Chondrocyte (in vitro differentiated cells): Measurements from ENCODE around the gene HHEX. TPM values are rescaled to one million over a fixed set of nuclear protein-coding genes. Genes with fewer than 3 reads are reported as not detected.

Experiments used
- DNase-seq: peaks from one replicate; pipeline ENCODE4 v3.0.0; 2021; ENCODE audit warnings: mixed read lengths, low spot score
- H3K27ac Mint-ChIP-seq: one replicate; pipeline ENCODE4 v1.8.0; 2021; ENCODE audit warnings: mild to moderate bottlenecking, moderate library complexity, mixed read lengths; ENCODE audit not compliant: unreplicated experiment
- H3K27me3 Mint-ChIP-seq: 2 replicates; pipeline ENCODE4 v1.8.0; 2021; ENCODE audit warnings: low read depth, mixed read lengths
- H3K36me3 Mint-ChIP-seq: 2 replicates; pipeline ENCODE4 v1.8.0; 2021; ENCODE audit warnings: low read depth, mixed read lengths
- H3K4me1 Mint-ChIP-seq: 2 replicates; pipeline ENCODE4 v1.8.0; 2021; ENCODE audit warnings: low read depth, mild to moderate bottlenecking, mixed read lengths
- H3K4me3 Mint-ChIP-seq: one replicate; pipeline ENCODE4 v1.8.0; 2021; ENCODE audit warnings: mild to moderate bottlenecking, moderate library complexity, mixed read lengths; ENCODE audit not compliant: unreplicated experiment
- H3K9me3 Mint-ChIP-seq: 2 replicates; pipeline ENCODE4 v1.8.0; 2021; ENCODE audit warnings: low read depth, mixed read lengths
- total RNA-seq: library from RNA; stranded (reverse); gene quantifications from 3 replicates; pipeline ENCODE4 v1.2.1, GENCODE V29; 2021
- TF ChIP-seq, protein P1 (sequence below): fragments of 200-600 bp; sonication (generic); IDR thresholded peaks from 2 replicates; pipeline ENCODE4 v1.5.0; 2021; ENCODE audit warnings: antibody characterized with exemption, mild to moderate bottlenecking, moderate library complexity

The HHEX gene
- total RNA-seq, 1 donor from 2014 or later, result 0.80 TPM

DNA sequence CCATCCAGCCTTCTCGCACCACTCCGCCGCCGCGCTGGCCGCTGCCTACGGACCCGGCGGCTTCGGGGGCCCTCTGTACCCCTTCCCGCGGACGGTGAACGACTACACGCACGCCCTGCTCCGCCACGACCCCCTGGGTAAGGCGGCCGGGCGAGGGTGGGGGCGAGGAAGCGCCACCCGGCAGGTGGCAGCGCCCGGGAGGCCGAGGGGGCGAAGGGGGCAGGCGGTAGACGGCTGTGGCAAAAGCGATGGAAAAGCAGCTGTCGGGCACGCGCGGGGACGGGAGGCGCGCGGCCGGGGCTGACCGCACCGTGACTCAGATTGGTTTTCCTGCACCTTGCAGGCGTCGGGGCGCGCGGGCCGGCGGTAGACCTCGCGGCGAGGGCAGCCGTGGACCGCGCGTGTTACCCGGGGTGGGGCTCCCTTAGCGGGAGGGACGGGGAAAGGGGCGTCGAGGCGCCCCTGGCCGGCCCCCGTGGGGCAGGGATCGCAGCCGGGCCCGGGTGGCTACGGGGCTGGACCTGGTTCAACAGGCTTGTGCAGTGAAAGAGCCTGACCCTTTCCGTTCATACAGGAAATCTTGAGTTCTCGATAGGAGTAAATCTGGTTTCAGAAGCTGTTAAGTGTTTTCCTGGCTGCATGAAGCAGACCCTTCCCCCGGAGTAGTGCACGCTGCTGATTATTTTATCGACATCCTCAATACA lies 608 bp downstream of the HHEX start:
- Mint-ChIP-seq H3K27me3 (peaks cover 14% of the 10 kb centered on the region), H3K4me3 (peak overlapping the region; percentile 64), H3K36me3 (peaks cover 4% of the 10 kb centered on the region), H3K9me3 (peaks cover 11% of the 10 kb centered on the region), H3K4me1 (peaks cover 10% of the 10 kb centered on the region), H3K27ac (no peak overlapping the region)
- TF ChIP-seq, protein P1, sequence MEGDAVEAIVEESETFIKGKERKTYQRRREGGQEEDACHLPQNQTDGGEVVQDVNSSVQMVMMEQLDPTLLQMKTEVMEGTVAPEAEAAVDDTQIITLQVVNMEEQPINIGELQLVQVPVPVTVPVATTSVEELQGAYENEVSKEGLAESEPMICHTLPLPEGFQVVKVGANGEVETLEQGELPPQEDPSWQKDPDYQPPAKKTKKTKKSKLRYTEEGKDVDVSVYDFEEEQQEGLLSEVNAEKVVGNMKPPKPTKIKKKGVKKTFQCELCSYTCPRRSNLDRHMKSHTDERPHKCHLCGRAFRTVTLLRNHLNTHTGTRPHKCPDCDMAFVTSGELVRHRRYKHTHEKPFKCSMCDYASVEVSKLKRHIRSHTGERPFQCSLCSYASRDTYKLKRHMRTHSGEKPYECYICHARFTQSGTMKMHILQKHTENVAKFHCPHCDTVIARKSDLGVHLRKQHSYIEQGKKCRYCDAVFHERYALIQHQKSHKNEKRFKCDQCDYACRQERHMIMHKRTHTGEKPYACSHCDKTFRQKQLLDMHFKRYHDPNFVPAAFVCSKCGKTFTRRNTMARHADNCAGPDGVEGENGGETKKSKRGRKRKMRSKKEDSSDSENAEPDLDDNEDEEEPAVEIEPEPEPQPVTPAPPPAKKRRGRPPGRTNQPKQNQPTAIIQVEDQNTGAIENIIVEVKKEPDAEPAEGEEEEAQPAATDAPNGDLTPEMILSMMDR, result peak; percentile 8
- no peak for DNase-seq

GRCh38 chr10:92690915-92691590 lies 1.3 kb downstream of the HHEX start:
- Mint-ChIP-seq H3K27me3 (peaks cover 16% of the 10 kb centered on the region), H3K9me3 (peaks cover 4% of the 10 kb centered on the region), H3K36me3 (peaks cover 3% of the 10 kb centered on the region), H3K4me1 (peaks cover 13% of the 10 kb centered on the region), H3K4me3 (peak overlapping the region; percentile 40), H3K27ac (no peak overlapping the region)
- TF ChIP-seq, protein P1, result no peak
- DNase-seq, result no peak

DNA sequence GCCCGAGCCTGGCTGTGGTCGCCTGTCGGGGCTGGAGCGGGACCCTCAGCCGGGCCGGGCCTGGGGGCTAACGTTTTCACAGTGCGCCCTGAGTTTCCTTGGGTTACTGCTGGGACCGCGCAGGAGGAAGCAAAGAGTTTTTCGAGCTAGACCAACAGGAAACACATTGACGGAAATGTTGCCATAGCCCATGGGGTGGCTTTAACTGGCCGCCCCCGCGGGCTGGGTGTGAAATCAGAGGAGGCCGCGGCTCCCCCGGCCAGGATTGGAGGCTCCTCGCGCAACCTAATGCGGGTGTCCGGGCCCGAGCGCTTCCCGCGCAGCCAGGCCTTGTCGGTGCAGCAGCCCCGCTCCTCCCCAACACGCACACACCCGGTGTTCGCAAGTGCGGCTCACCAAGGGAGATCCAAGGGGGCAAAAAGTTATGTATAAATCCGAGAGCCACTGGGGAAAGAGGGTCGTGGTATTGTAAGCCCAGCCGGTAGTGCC lies 1.9 kb downstream of the HHEX start:
- Mint-ChIP-seq H3K27me3 (peaks cover 16% of the 10 kb centered on the region), H3K4me3 (no peak overlapping the region), H3K27ac (no peak overlapping the region), H3K36me3 (peaks cover 3% of the 10 kb centered on the region), H3K9me3 (no peaks in the 10 kb centered on the region), H3K4me1 (peaks cover 18% of the 10 kb centered on the region)
- TF ChIP-seq, protein P1, result no peak
- no peak for DNase-seq

- Mint-ChIP-seq H3K36me3 (peaks cover 3% of the 10 kb centered on the region), H3K4me1 (peaks cover 18% of the 10 kb centered on the region), H3K27me3 (peaks cover 16% of the 10 kb centered on the region), H3K9me3 (no peaks in the 10 kb centered on the region), H3K4me3 (no peak overlapping the region), H3K27ac (no peak overlapping the region)
- DNase-seq, result no peak
- TF ChIP-seq, protein P1, result no peak
Measured at GRCh38 chr10:92692080-92692671, 2.4 kb downstream of the HHEX start.
